HAP-1 (cell line): ENCODE data around the gene MS4A10.

ENCODE experiments used
- DNase-seq, 2 experiments: peaks; one replicate each; pipeline ENCODE4 v3.0.0-alpha.2; 2016 to 2020; ENCODE audit warnings: low spot score in 2 of 2
- H3K27me3 ChIP-seq: fragments of 250-450 bp; sonication (Bioruptor Pico); 2 replicates; pipeline ENCODE4 v1.5.1; 2020; ENCODE audit warnings: low read depth, mild to moderate bottlenecking, moderate library complexity
- H3K36me3 ChIP-seq: fragments of 250-450 bp; sonication (Bioruptor Pico); replicated peaks from 2 replicates; pipeline ENCODE4 v1.5.1; 2020; ENCODE audit warnings: mild to moderate bottlenecking
- H3K4me1 ChIP-seq: fragments of 250-450 bp; sonication (Bioruptor Pico); 2 replicates; pipeline ENCODE4 v1.5.1; 2020; ENCODE audit warnings: mild to moderate bottlenecking
- H3K4me3 ChIP-seq: fragments of 250-450 bp; sonication (Bioruptor Pico); 2 replicates; pipeline ENCODE4 v1.5.1; 2020; ENCODE audit warnings: mild to moderate bottlenecking, moderate library complexity
- H3K9me3 ChIP-seq: fragments of 250-450 bp; sonication (Bioruptor Pico); 2 replicates; pipeline ENCODE4 v1.5.1; 2020; ENCODE audit warnings: mild to moderate bottlenecking, moderate library complexity
- in situ Hi-C: fragments of 300-500 bp; cut with MboI; formaldehyde crosslinking; loops from 3 replicates; pipeline ENCODE4 v1.14.3; 2020; ENCODE audit warnings: low sequenced_read_pairs, inconsistent platforms, mixed read lengths

The MS4A10 gene

GRCh38 chr11:60785806-60786361 lies 751 bp downstream of the MS4A10 start:
- no peak for DNase-seq
- H3K36me3 ChIP-seq, result no peaks in the 10 kb centered on the region
- in situ Hi-C loops, result no loop called here
- H3K4me1 ChIP-seq, result no peaks in the 10 kb centered on the region
- no peaks in the 10 kb centered on the region for H3K27me3 ChIP-seq
- H3K4me3 ChIP-seq, result no peak overlapping the region
- no peaks in the 10 kb centered on the region for H3K9me3 ChIP-seq

- Histone ChIP-seq H3K4me1 (no peaks in the 10 kb centered on the region), H3K9me3 (no peaks in the 10 kb centered on the region), H3K36me3 (no peaks in the 10 kb centered on the region), H3K27me3 (no peaks in the 10 kb centered on the region), H3K4me3 (no peak overlapping the region)
- in situ Hi-C loops, result no loop called here
- no peak for DNase-seq
Observed at GRCh38 chr11:60786811-60787567, 1.9 kb downstream of the MS4A10 start.

GRCh38 chr11:60788401-60789125 lies 3.4 kb downstream of the MS4A10 start:
- Histone ChIP-seq H3K9me3 (no peaks in the 10 kb centered on the region), H3K36me3 (no peaks in the 10 kb centered on the region), H3K4me1 (no peaks in the 10 kb centered on the region), H3K4me3 (no peak overlapping the region), H3K27me3 (no peaks in the 10 kb centered on the region)
- no peak for DNase-seq
- in situ Hi-C loops, result no loop called here

DNA sequence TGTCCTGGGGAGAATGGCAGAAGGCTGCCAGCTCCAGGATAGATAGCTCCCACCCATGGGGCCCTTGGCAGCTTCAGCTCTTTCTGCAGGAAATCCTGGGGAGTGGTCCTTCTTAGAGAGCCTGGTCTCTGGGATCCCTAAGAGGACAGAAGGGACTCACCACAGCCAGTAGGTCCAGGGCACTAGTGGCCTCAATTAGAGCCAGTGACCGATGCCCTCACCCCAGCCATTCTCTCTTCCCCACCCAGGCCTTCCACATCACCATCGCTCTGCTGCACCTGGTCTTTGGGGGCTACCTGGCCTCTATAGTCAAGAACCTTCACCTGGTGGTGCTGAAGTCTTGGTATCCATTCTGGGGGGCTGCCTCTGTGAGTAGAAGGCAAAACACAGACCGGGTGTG lies 5.6 kb downstream of the MS4A10 start:
- DNase-seq, result no peak
- no peaks in the 10 kb centered on the region for H3K27me3 ChIP-seq
- H3K36me3 ChIP-seq, result no peaks in the 10 kb centered on the region
- no peaks in the 10 kb centered on the region for H3K9me3 ChIP-seq
- in situ Hi-C loops, result no loop called here
- no peak overlapping the region for H3K4me3 ChIP-seq
- no peaks in the 10 kb centered on the region for H3K4me1 ChIP-seq

- Histone ChIP-seq H3K36me3 (no peaks in the 10 kb centered on the region), H3K4me1 (no peaks in the 10 kb centered on the region), H3K4me3 (no peak overlapping the region), H3K27me3 (no peaks in the 10 kb centered on the region), H3K9me3 (no peaks in the 10 kb centered on the region)
- in situ Hi-C loops, result no loop called here
- DNase-seq, result no peak
Observed at GRCh38 chr11:60791153-60791933, 6.2 kb downstream of the MS4A10 start.

DNA sequence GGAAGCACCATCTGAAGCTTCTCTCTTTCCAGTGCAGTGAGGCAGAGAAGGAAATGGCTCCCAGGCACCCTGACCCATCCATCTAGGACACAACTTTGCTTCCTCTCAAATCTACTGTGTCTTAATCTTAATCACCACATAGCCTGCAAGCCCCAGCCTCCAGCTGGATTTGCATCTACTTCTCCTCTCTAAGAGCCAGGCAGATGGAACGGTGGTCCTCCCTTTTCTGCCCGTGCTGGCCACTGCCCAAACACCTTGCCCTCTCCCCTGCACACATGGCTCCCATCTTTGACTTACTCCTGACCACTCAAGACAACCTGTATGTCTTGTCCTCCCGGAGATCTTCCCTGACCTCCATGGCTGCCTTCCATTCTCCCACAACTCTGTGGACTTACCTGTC lies 7.4 kb downstream of the MS4A10 start:
- H3K9me3 ChIP-seq, result no peaks in the 10 kb centered on the region
- no peaks in the 10 kb centered on the region for H3K36me3 ChIP-seq
- in situ Hi-C loops, result no loop called here
- no peak overlapping the region for H3K4me3 ChIP-seq
- DNase-seq, result no peak
- no peaks in the 10 kb centered on the region for H3K27me3 ChIP-seq
- no peaks in the 10 kb centered on the region for H3K4me1 ChIP-seq

DNA sequence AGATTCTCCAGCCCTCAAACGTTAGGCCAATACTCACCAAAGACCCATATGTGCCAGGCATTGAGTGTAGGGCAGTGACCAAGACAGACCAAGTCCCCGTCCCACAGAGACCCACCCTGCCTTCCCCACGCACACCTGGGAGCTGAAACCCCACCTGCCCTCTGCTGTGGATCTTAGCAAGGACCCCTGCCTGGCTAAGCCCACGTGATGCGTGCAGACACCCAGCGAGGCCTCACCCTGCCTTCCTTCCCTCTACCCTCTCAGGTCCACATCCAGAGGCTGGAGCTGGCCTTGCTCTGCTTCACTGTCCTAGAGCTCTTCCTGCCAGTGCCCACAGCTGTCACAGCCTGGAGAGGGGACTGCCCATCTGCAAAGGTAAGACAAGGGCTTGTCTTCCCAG lies 10.2 kb downstream of the MS4A10 start:
- Histone ChIP-seq H3K9me3 (no peaks in the 10 kb centered on the region), H3K4me3 (no peak overlapping the region), H3K36me3 (no peaks in the 10 kb centered on the region), H3K27me3 (peaks cover 7% of the 10 kb centered on the region), H3K4me1 (no peaks in the 10 kb centered on the region)
- in situ Hi-C loops, result no loop called here
- DNase-seq, result no peak

GRCh38 chr11:60797846-60798630 lies 12.9 kb downstream of the MS4A10 start:
- in situ Hi-C loops, result no loop called here
- H3K27me3 ChIP-seq, result peaks cover 7% of the 10 kb centered on the region
- H3K9me3 ChIP-seq, result no peaks in the 10 kb centered on the region
- no peaks in the 10 kb centered on the region for H3K36me3 ChIP-seq
- no peak for DNase-seq
- H3K4me3 ChIP-seq, result no peak overlapping the region
- no peaks in the 10 kb centered on the region for H3K4me1 ChIP-seq

DNA sequence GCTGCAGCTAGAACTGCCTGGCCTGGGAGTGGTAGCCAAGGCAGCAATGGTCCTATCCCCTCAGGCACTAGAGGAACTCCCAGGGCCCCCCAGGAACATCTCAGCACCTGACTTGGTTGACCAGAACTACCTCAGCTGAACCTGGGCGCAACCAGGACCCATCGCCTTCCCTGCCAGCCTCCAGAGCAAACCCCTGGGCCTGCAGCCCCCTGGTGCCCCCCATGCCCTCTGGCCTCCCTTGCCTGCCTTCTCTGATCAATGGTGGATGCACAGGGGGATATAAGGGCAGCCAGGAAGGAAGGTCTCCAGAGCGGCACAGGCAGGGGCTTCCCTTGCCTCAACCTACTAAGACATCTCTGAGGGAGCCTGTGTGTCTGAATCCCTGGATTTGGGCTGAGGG lies 13.5 kb downstream of the MS4A10 start:
- no peaks in the 10 kb centered on the region for H3K4me1 ChIP-seq
- peaks cover 7% of the 10 kb centered on the region for H3K27me3 ChIP-seq
- H3K9me3 ChIP-seq, result no peaks in the 10 kb centered on the region
- H3K4me3 ChIP-seq, result no peak overlapping the region
- in situ Hi-C loops, result no loop called here
- DNase-seq, result no peak
- H3K36me3 ChIP-seq, result no peaks in the 10 kb centered on the region

GRCh38 chr11:60801194-60801593 lies 16.1 kb downstream of the MS4A10 start:
- in situ Hi-C loops, result no loop called here
- no peaks in the 10 kb centered on the region for H3K4me1 ChIP-seq
- no peak overlapping the region for H3K4me3 ChIP-seq
- peaks cover 7% of the 10 kb centered on the region for H3K27me3 ChIP-seq
- DNase-seq, result no peak
- H3K36me3 ChIP-seq, result no peaks in the 10 kb centered on the region
- no peaks in the 10 kb centered on the region for H3K9me3 ChIP-seq

DNA sequence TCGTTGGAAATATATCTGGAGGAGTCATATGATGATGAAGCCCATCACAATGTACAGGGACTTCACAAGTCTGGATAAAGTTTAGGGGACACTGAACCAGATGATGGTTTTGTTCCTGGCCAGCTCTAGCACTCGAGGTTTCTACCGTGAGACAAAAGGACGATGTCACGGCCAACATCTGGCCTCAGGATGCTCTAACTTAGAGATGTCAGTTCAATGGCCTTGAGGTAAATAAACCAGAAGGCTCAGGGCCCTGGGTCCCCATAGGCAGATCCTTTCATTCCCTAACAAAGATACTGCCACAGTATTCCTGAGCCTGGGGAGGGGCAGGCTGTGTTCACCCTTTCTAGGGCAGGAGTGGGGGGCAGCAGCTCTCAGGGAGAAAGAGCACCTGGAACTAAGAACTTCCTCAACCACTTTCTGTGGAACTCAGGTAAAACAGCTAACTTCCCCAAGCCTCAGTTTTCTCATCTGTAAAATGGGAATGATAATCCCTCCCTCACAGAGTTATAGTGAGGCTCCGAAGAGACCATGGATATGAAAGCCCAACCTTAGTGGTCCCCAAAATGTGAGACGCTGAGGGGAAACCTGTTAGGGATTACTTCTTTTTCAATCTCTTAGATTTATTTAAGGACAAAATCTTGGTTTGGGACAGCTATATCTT lies 18.3 kb downstream of the MS4A10 start:
- Histone ChIP-seq H3K36me3 (no peaks in the 10 kb centered on the region), H3K27me3 (peaks cover 7% of the 10 kb centered on the region)

GRCh38 chr11:60809249-60809648 lies 24.1 kb downstream of the MS4A10 start:
- in situ Hi-C loops, result no loop called here
- Histone ChIP-seq H3K4me1 (no peaks in the 10 kb centered on the region), H3K27me3 (no peaks in the 10 kb centered on the region), H3K36me3 (no peaks in the 10 kb centered on the region), H3K9me3 (no peaks in the 10 kb centered on the region), H3K4me3 (no peak overlapping the region)
- DNase-seq, result no peak

More for the DNA sequence above, 18.3 kb downstream of the MS4A10 start:
- in situ Hi-C loops, result no loop called here
- Histone ChIP-seq H3K4me1 (no peaks in the 10 kb centered on the region), H3K9me3 (no peaks in the 10 kb centered on the region), H3K4me3 (no peak overlapping the region)
- DNase-seq, result no peak

GRCh38 chr11:60809691-60810090 lies 24.6 kb downstream of the MS4A10 start:
- H3K36me3 ChIP-seq, result no peaks in the 10 kb centered on the region
- H3K27me3 ChIP-seq, result no peaks in the 10 kb centered on the region
- H3K4me1 ChIP-seq, result no peaks in the 10 kb centered on the region
- H3K9me3 ChIP-seq, result no peaks in the 10 kb centered on the region
- in situ Hi-C loops, result no loop called here
- H3K4me3 ChIP-seq, result no peak overlapping the region
- no peak for DNase-seq
